SK-N-SH (cell line): ENCODE data around the gene LHFPL6. TPM values are rescaled to one million over a fixed set of nuclear protein-coding genes. Genes with fewer than 3 reads are reported as not detected.

Experiments used
- CTCF ChIA-PET: fragments of 300-600, 350-600 bp; formaldehyde crosslinking; extraction: SDS; loops from one replicate; lab custom pipeline; 2021; lab: Yijun Ruan, JAX
- POLR2A ChIA-PET: fragments of 350-600 bp; sonication (Branson Sonifier 250); formaldehyde crosslinking; extraction: SDS; loops from one replicate; lab custom pipeline; 2020; ENCODE audit warnings: antibody characterized with exemption, inconsistent platforms; lab: Yijun Ruan, JAX
- DNase-seq: peaks from one replicate; pipeline ENCODE4 v3.0.0; 2012
- H2AFZ ChIP-seq: fragments of 200-600 bp; sonication (generic); 2 replicates; pipeline ENCODE4 v1.8.1; 2016; ENCODE audit warnings: antibody characterized with exemption, mild to moderate bottlenecking, low read depth
- H3F3A ChIP-seq: fragments of 200-600 bp; sonication (generic); replicated peaks from 2 replicates; pipeline ENCODE3; 2016; ENCODE audit warnings: antibody characterized with exemption, mild to moderate bottlenecking; ENCODE audit not compliant: insufficient read depth
- H3K27ac ChIP-seq, 2 experiments: fragments of 200-500 bp in 1 of 2; fragments of 200-600 bp in 1 of 2; sonication (Bioruptor generic) in 1 of 2; sonication (generic), shearing (Covaris generic) in 1 of 2; 2 replicates each; pipeline versions ENCODE4 v1.5.1 to v1.6.1; 2014 to 2016; ENCODE audit warnings: low read depth in 2 of 2, inconsistent platforms in 1 of 2, low read length in 1 of 2, mild to moderate bottlenecking in 1 of 2, mixed read lengths in 1 of 2
- H3K27me3 ChIP-seq: fragments of 200-600 bp; sonication (generic), shearing (Covaris generic); 2 replicates; pipeline ENCODE4 v1.6.1; 2016; ENCODE audit warnings: mixed run types; ENCODE audit not compliant: insufficient read depth
- H3K36me3 ChIP-seq, 2 experiments: fragments of 200-500 bp in 1 of 2; fragments of 200-600 bp in 1 of 2; sonication (Bioruptor generic) in 1 of 2; sonication (generic) in 1 of 2; replicated peaks in 1 of 2; 2 replicates each; pipeline versions ENCODE3 to v1.5.1; 2014 to 2016; ENCODE audit warnings: low read length in 1 of 2, mild to moderate bottlenecking in 1 of 2; ENCODE audit not compliant: insufficient read depth in 2 of 2, control insufficient read depth in 1 of 2
- H3K4me1 ChIP-seq, 2 experiments: fragments of 200-500 bp in 1 of 2; fragments of 200-600 bp in 1 of 2; sonication (Bioruptor generic) in 1 of 2; sonication (generic), shearing (Covaris generic) in 1 of 2; 2 replicates each; pipeline versions ENCODE4 v1.5.1 to v1.6.1; 2014 to 2016; ENCODE audit warnings: low read depth in 1 of 2, low read length in 1 of 2, mixed run types in 1 of 2; ENCODE audit not compliant: insufficient read depth in 2 of 2, control insufficient read depth in 1 of 2
- H3K4me2 ChIP-seq: fragments of 200-600 bp; sonication (generic), shearing (Covaris generic); 2 replicates; pipeline ENCODE4 v1.6.1; 2017; ENCODE audit warnings: mixed run types
- H3K4me3 ChIP-seq, 2 experiments: fragments of 200-500 bp in 1 of 2; fragments of 200-600 bp in 1 of 2; sonication (Bioruptor generic) in 1 of 2; sonication (generic), shearing (Covaris generic) in 1 of 2; 2 replicates each; pipeline versions ENCODE4 v1.5.1 to v1.8.1; 2014 to 2016; ENCODE audit warnings: low read depth in 2 of 2, inconsistent platforms in 1 of 2, low read length in 1 of 2, mild to moderate bottlenecking in 1 of 2, mixed read lengths in 1 of 2, moderate library complexity in 1 of 2
- H3K79me2 ChIP-seq: fragments of 200-600 bp; sonication (generic); 2 replicates; pipeline ENCODE4 v1.8.1; 2017; ENCODE audit warnings: mild to moderate bottlenecking; ENCODE audit not compliant: insufficient read depth
- H3K9ac ChIP-seq: fragments of 200-600 bp; sonication (generic); 2 replicates; pipeline ENCODE4 v1.6.1; 2017; ENCODE audit warnings: mixed run types
- H3K9me2 ChIP-seq: fragments of 200-600 bp; sonication (generic); 2 replicates; pipeline ENCODE4 v1.6.1; 2017; ENCODE audit warnings: mixed run types
- H3K9me3 ChIP-seq: fragments of 200-600 bp; sonication (generic); 2 replicates; pipeline ENCODE4 v1.6.1; 2017; ENCODE audit warnings: mixed run types, mild to moderate bottlenecking, moderate library complexity
- H4K20me1 ChIP-seq: fragments of 200-600 bp; sonication (generic); 2 replicates; pipeline ENCODE4 v1.6.1; 2017; ENCODE audit warnings: mild to moderate bottlenecking, mixed run types; ENCODE audit not compliant: insufficient read depth
- EZH2phosphoT487 ChIP-seq: fragments of 200-600 bp; sonication (generic); IDR thresholded peaks from 2 replicates; pipeline ENCODE4 v1.6.1; 2017; ENCODE audit warnings: low read depth, mixed run types, mild to moderate bottlenecking, antibody characterized with exemption, moderate library complexity, borderline replicate concordance
- FOXM1 ChIP-seq: IDR thresholded peaks from 2 replicates; pipeline ENCODE4 v1.4.0; 2012; ENCODE audit warnings: low read depth, mild to moderate bottlenecking
- GABPA ChIP-seq: IDR thresholded peaks from 2 replicates; pipeline ENCODE4 v1.4.0; 2012; ENCODE audit warnings: low read depth, mild to moderate bottlenecking
- IRF3 ChIP-seq: fragments of 150-350 bp; IDR thresholded peaks from 2 replicates; pipeline ENCODE4 v1.6.1; 2016; ENCODE audit warnings: mild to moderate bottlenecking, low read depth, low read length
- JUND ChIP-seq: IDR thresholded peaks from 2 replicates; pipeline ENCODE4 v1.4.0; 2012
- MAX ChIP-seq: IDR thresholded peaks from 2 replicates; pipeline ENCODE4 v1.4.0; 2012; ENCODE audit warnings: low read depth
- MEF2A ChIP-seq: IDR thresholded peaks from 2 replicates; pipeline ENCODE4 v1.4.0; 2012; ENCODE audit warnings: low read depth, borderline replicate concordance
- NFIC ChIP-seq: IDR thresholded peaks from 2 replicates; pipeline ENCODE4 v1.4.0; 2012; ENCODE audit warnings: borderline replicate concordance
- POLR2AphosphoS5 ChIP-seq: IDR thresholded peaks from 2 replicates; pipeline ENCODE4 v1.6.1; 2012; ENCODE audit warnings: low read depth, low read length
- REST ChIP-seq: IDR thresholded peaks from 2 replicates; pipeline ENCODE4 v1.6.1; 2012; ENCODE audit warnings: mild to moderate bottlenecking, low read depth, low read length, moderate library complexity
- RXRA ChIP-seq: IDR thresholded peaks from 2 replicates; pipeline ENCODE4 v1.4.0; 2012; ENCODE audit warnings: low read depth, mild to moderate bottlenecking, borderline replicate concordance
- SIN3A ChIP-seq: IDR thresholded peaks from 2 replicates; pipeline ENCODE4 v1.6.1; 2012; ENCODE audit warnings: low read depth, mild to moderate bottlenecking, low read length, moderate library complexity, borderline replicate concordance
- SMC3 ChIP-seq: IDR thresholded peaks from 2 replicates; pipeline ENCODE4 v1.6.1; 2012; ENCODE audit warnings: low read depth, low read length, improper control_type of control experiment
- TAF1 ChIP-seq: IDR thresholded peaks from 2 replicates; pipeline ENCODE4 v1.6.1; 2012; ENCODE audit warnings: low read depth, mild to moderate bottlenecking, low read length, moderate library complexity, borderline replicate concordance
- TCF12 ChIP-seq: IDR thresholded peaks from 2 replicates; pipeline ENCODE4 v1.4.0; 2012
- TEAD4 ChIP-seq: IDR thresholded peaks from 2 replicates; pipeline ENCODE4 v1.4.0; 2012; ENCODE audit warnings: mild to moderate bottlenecking, borderline replicate concordance; ENCODE audit not compliant: insufficient read depth
- YY1 ChIP-seq: IDR thresholded peaks from 2 replicates; pipeline ENCODE4 v1.4.0; 2012; ENCODE audit warnings: low read depth, mild to moderate bottlenecking
- ZBTB33 ChIP-seq: IDR thresholded peaks from 2 replicates; pipeline ENCODE4 v1.4.0; 2012; ENCODE audit warnings: low read depth, borderline replicate concordance
- WGBS: methylation state at CpG from one replicate; pipeline ENCODE4 v1.1.6; 2017; ENCODE audit warnings: low lambda C conversion rate; 5-methylcytosine and 5-hydroxymethylcytosine counted together
- polyA plus RNA-seq, 3 experiments: library from polyadenylated mRNA; depleted of rRNA; stranded (reverse); fragments of >200 nt; gene quantifications; 2 replicates each; pipeline ENCODE4 v1.2.3, GENCODE V29; 2012

LHFPL6 gene
- polyA plus RNA-seq, 1 of the 3 experiments (the other 2 are of a cell fraction), result 22.2 TPM

- no peak for TF ChIP-seq GABPA
- no peak for TF ChIP-seq JUND
- no peak for TF ChIP-seq MEF2A
- no peak for TF ChIP-seq ZBTB33
- no peak for TF ChIP-seq YY1
- no peak for TF ChIP-seq NFIC
- no peak for TF ChIP-seq REST
- no peak for TF ChIP-seq FOXM1
- TF ChIP-seq SMC3, result no peak
- no peak for TF ChIP-seq EZH2phosphoT487
- no peak for TF ChIP-seq MAX
- no peak for TF ChIP-seq TEAD4
- no peak for TF ChIP-seq IRF3
- TF ChIP-seq SIN3A, result no peak
- TF ChIP-seq TCF12, result no peak
- TF ChIP-seq TAF1, result no peak
- no peak for TF ChIP-seq POLR2AphosphoS5
- TF ChIP-seq RXRA, result no peak
- Histone ChIP-seq H3K9me3 (no peaks in the 10 kb centered on the region), H3K4me1 (peaks cover 5 to 13% of the 10 kb centered on the region in 2 experiments; a peak in 2 of 4 replicates), H4K20me1 (no peaks in the 10 kb centered on the region), H3K4me3 (no peak overlapping the region), H3K4me2 (no peak overlapping the region), H3K79me2 (no peaks in the 10 kb centered on the region), H3K9me2 (no peaks in the 10 kb centered on the region), H3K9ac (no peak overlapping the region), H3K36me3 (no peaks in the 10 kb centered on the region), H3K27ac (no peak overlapping the region), H3K27me3 (no peaks in the 10 kb centered on the region), H3F3A (no peaks in the 10 kb centered on the region), H2AFZ (no peak overlapping the region)
- no peak for DNase-seq
- 93% methylated on average over 3 of the region's 3 CpGs for WGBS
- ChIA-PET POLR2A (no interaction called here), CTCF (no interaction called here)
Measured at GRCh38 chr13:39503048-39503447, 99.9 kb downstream of the LHFPL6 start.
